Nephron (organoid): ENCODE data around the gene WNT3.

ENCODE experiments used
- H3K27ac Mint-ChIP-seq, 3 experiments: 2 replicates each; pipeline ENCODE4 v1.8.0; 2020; ENCODE audit warnings: mixed read lengths in 3 of 3, mild to moderate bottlenecking in 2 of 3, moderate library complexity in 1 of 3
- H3K27me3 Mint-ChIP-seq: 2 replicates; pipeline ENCODE4 v1.8.0; 2021; ENCODE audit warnings: low read depth, mild to moderate bottlenecking, moderate library complexity, mixed read lengths
- H3K36me3 Mint-ChIP-seq: 2 replicates; pipeline ENCODE4 v1.8.0; 2020; ENCODE audit warnings: low read depth, mixed read lengths
- H3K4me1 Mint-ChIP-seq: 2 replicates; pipeline ENCODE4 v1.8.0; 2020; ENCODE audit warnings: mixed read lengths
- H3K4me3 Mint-ChIP-seq, 3 experiments: 2 replicates each; pipeline ENCODE4 v1.8.0; 2020; ENCODE audit warnings: mild to moderate bottlenecking in 3 of 3, mixed read lengths in 3 of 3, moderate library complexity in 2 of 3
- H3K9me3 Mint-ChIP-seq: 2 replicates; pipeline ENCODE4 v1.8.0; 2020; ENCODE audit warnings: mixed read lengths
- TF ChIP-seq, protein P1 (sequence below), 3 experiments: fragments of 200-600 bp; sonication (generic); IDR thresholded peaks; one replicate each; pipeline ENCODE4 v1.5.0; 2021; ENCODE audit warnings: antibody characterized with exemption in 3 of 3; ENCODE audit not compliant: unreplicated experiment in 3 of 3

The WNT3 gene

DNA sequence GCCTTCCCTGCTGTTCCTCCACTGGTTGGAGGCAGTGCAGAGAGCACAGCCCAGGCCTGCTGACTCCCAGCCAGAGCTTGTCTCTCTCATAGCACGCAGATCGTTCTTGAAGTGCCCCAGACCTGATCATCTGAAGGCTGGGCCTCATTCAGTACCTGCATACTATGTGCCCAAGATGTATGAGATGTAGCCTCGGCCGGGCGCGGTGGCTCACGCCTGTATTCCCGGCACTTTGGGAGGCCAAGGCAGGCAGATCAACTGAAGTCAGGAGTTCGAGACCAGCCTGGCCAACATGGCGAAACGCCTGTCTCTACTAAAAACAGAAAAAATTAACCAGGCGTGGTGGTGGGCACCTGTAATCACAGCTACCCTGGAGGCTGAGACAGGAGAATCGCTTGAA is 31.0 kb downstream of the WNT3 start:
- Mint-ChIP-seq H3K4me3 (no peak overlapping the region), H3K9me3 (peaks cover 3% of the 10 kb centered on the region), H3K4me1 (peaks cover 15% of the 10 kb centered on the region), H3K27ac (no peak overlapping the region), H3K27me3 (peaks cover 16% of the 10 kb centered on the region), H3K36me3 (no peaks in the 10 kb centered on the region)
- TF ChIP-seq, protein P1, sequence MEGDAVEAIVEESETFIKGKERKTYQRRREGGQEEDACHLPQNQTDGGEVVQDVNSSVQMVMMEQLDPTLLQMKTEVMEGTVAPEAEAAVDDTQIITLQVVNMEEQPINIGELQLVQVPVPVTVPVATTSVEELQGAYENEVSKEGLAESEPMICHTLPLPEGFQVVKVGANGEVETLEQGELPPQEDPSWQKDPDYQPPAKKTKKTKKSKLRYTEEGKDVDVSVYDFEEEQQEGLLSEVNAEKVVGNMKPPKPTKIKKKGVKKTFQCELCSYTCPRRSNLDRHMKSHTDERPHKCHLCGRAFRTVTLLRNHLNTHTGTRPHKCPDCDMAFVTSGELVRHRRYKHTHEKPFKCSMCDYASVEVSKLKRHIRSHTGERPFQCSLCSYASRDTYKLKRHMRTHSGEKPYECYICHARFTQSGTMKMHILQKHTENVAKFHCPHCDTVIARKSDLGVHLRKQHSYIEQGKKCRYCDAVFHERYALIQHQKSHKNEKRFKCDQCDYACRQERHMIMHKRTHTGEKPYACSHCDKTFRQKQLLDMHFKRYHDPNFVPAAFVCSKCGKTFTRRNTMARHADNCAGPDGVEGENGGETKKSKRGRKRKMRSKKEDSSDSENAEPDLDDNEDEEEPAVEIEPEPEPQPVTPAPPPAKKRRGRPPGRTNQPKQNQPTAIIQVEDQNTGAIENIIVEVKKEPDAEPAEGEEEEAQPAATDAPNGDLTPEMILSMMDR (IDR thresholded peaks at IDR 0.05; ENCODE audit: unreplicated experiment in 3 of 3), result no peak

DNA sequence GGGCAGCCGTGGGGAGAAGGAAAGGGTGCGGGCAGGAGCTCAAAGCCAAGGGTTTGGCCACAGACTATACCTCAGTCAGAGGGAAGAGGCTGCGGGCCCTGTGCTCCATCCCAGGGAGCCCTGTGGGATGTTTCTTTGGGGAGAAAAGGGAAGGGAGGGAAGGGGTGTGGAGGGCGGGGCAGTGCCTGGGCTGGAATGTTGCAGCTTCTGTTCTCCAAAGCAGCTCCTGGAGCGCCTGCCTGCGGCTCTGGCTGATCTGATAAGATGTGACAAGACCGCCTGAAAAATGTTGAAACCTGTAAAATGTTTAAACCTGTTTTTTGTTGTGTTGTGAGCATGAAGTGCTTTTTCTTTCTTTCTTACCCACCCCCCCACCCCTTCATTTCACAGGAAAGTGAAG is 32.8 kb downstream of the WNT3 start:
- TF ChIP-seq, protein P1 (IDR thresholded peaks at IDR 0.05; ENCODE audit: unreplicated experiment in 3 of 3), result no peak
- Mint-ChIP-seq H3K36me3 (no peaks in the 10 kb centered on the region), H3K4me3 (no peak overlapping the region), H3K27me3 (peaks cover 13% of the 10 kb centered on the region), H3K9me3 (no peaks in the 10 kb centered on the region), H3K27ac (no peak overlapping the region), H3K4me1 (peaks cover 11% of the 10 kb centered on the region)

DNA sequence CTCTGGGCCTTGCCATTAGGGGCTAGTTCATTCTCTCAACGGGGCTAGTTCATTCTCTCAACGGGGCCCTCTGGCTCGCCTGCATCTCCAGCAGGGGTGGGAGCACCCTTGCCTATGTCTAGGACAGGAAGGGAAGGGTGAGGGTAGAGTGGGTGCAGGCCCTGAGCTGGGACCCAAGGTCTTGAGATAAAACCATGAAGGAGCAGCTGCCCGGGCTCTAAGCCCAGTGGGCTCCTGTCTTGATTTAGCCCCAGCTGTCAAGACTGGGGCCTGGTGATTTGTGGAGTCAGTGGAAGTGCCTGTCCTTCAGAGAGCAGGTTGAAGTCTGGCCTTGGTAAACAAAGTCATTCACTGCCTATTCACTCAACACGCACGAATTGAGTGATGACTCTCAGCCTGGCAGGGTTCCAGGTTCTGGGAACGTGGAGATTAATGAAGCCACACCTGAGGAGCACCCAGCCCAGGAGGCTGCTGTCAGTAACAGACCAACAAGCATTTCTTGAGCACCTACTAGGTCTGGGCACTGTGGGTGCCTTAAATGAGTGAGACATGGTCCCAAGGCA is 35.4 kb downstream of the WNT3 start:
- H3K4me1 Mint-ChIP-seq, result peaks cover 9% of the 10 kb centered on the region

DNA sequence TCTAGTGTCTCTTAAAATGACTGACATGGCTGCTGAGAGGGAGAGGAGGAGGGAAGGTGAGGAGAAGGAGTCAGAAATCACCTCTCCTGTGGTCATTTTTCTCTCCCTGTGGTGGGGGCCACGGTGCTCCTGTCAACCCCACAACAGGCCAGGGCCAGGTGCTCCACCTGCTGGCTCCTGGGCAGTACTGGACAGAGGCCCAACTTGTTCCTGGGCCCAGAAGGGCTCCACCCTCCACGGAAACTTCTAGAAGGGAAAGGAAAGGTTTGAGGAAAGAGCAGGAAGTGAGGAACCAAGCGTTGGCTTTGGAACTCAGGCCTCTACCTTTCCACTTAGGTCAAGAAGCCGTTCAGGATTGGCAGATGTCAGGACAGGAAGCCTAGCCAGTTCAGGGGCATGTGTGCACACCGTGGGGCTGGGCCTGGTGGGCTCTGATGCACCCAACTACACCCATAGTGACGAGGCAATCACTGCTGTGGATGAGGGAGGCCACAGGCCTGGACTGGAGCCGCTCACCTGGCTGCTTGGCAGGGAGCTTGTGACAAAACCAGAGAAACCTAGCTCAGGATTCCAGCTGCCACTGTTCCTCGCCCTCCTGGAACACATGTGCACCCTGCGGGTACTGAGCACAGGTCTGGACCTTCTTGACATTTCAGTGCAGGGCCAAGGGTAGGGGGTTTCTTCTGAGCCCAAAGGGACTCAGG is 36.1 kb downstream of the WNT3 start:
- TF ChIP-seq, protein P1 (IDR thresholded peaks at IDR 0.05; ENCODE audit: unreplicated experiment in 3 of 3), result peak; percentile 45 to 49 (median 47)
- no peaks in the 10 kb centered on the region for H3K9me3 Mint-ChIP-seq
- H3K27me3 Mint-ChIP-seq, result peaks cover 17% of the 10 kb centered on the region
- no peaks in the 10 kb centered on the region for H3K36me3 Mint-ChIP-seq
- H3K4me1 Mint-ChIP-seq, result peaks cover 9% of the 10 kb centered on the region
- H3K4me3 Mint-ChIP-seq, result no peak overlapping the region
- H3K27ac Mint-ChIP-seq, result no peak overlapping the region

More for the DNA sequence above, 35.4 kb downstream of the WNT3 start:
- Mint-ChIP-seq H3K27me3 (peaks cover 15% of the 10 kb centered on the region), H3K4me3 (no peak overlapping the region), H3K27ac (no peak overlapping the region), H3K36me3 (no peaks in the 10 kb centered on the region), H3K9me3 (no peaks in the 10 kb centered on the region)
- TF ChIP-seq, protein P1 (IDR thresholded peaks at IDR 0.05; ENCODE audit: unreplicated experiment in 3 of 3), result no peak

DNA sequence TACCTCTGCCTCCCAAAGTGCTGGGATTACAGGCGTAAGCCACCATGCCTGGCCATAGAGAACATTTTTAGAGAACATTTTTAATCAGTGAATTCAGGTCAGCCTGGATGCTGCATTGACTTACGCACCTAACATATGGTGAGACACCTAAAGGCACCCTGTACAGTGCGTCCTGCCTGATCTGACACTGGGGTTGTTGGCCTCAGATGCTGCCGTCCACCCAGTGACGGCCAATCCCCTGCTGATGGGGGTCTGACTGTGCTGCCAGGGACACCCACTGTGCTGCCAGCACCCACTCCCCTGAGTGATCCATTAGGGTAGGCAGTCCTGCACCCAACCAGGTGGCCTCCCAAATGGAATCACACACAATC is 38.5 kb downstream of the WNT3 start:
- TF ChIP-seq, protein P1 (IDR thresholded peaks at IDR 0.05; ENCODE audit: unreplicated experiment in 3 of 3), result no peak
- H3K27me3 Mint-ChIP-seq, result peaks cover 21% of the 10 kb centered on the region
- H3K36me3 Mint-ChIP-seq, result no peaks in the 10 kb centered on the region
- no peak overlapping the region for H3K4me3 Mint-ChIP-seq
- H3K27ac Mint-ChIP-seq, result no peak overlapping the region
- no peaks in the 10 kb centered on the region for H3K9me3 Mint-ChIP-seq
- peaks cover 9% of the 10 kb centered on the region for H3K4me1 Mint-ChIP-seq
